WTC11 (cell line): Measurements from ENCODE around the gene CIDEB. TPM values are rescaled to one million over a fixed set of nuclear protein-coding genes. Genes with fewer than 3 reads are reported as not detected.

ENCODE experiments used
- ATAC-seq: fragments of 200-7000 bp; cut with Tn5 transposase; 2 replicates; pipeline ENCODE4 v1.10.0; 2021; ENCODE audit warnings: mild to moderate bottlenecking, moderate library complexity
- CTCF ChIA-PET: fragments of 300-600 bp; sonication (Branson Sonifier 250); formaldehyde crosslinking; loops from one replicate; lab custom pipeline; 2021; ENCODE audit warnings: antibody characterized with exemption; lab: Charles Lee
- POLR2A ChIA-PET: fragments of 350-600 bp; sonication (Branson Sonifier 250); formaldehyde crosslinking; loops from one replicate; lab custom pipeline; 2021; ENCODE audit warnings: antibody characterized with exemption; lab: Charles Lee
- DNase-seq: peaks from one replicate; pipeline ENCODE4 v3.0.0; 2021; ENCODE audit warnings: low spot score
- H3K27ac Mint-ChIP-seq: 2 replicates; pipeline ENCODE4 v1.8.0; 2021; ENCODE audit warnings: mixed read lengths
- H3K27me3 Mint-ChIP-seq: 2 replicates; pipeline ENCODE4 v1.8.0; 2021; ENCODE audit warnings: low read depth, mild to moderate bottlenecking, moderate library complexity, mixed read lengths
- H3K36me3 Mint-ChIP-seq: 2 replicates; pipeline ENCODE4 v1.8.0; 2021; ENCODE audit warnings: mixed read lengths
- H3K4me1 Mint-ChIP-seq: 2 replicates; pipeline ENCODE4 v1.8.0; 2022; ENCODE audit warnings: mixed read lengths
- H3K4me3 Mint-ChIP-seq: 2 replicates; pipeline ENCODE4 v1.8.0; 2021; ENCODE audit warnings: mild to moderate bottlenecking, moderate library complexity, mixed read lengths
- H3K9me3 Mint-ChIP-seq: 2 replicates; pipeline ENCODE4 v1.8.0; 2021; ENCODE audit warnings: mixed read lengths
- ATF1 ChIP-seq: sonication (generic); formaldehyde crosslinking; IDR thresholded peaks from 2 replicates; pipeline ENCODE4 v1.8.1; 2023; ENCODE audit warnings: mild to moderate bottlenecking, moderate library complexity, missing genetic modification reagents
- CBFB ChIP-seq: sonication (generic); formaldehyde crosslinking; IDR thresholded peaks from 2 replicates; pipeline ENCODE4 v1.8.1; 2022; ENCODE audit warnings: mild to moderate bottlenecking, low read depth, missing genetic modification reagents
- CREM ChIP-seq: sonication (generic); formaldehyde crosslinking; IDR thresholded peaks from 2 replicates; pipeline ENCODE4 v1.8.1; 2022; ENCODE audit warnings: mild to moderate bottlenecking, missing genetic modification reagents, moderate library complexity
- FOXP1 ChIP-seq: sonication (generic); formaldehyde crosslinking; IDR thresholded peaks from 2 replicates; pipeline ENCODE4 v1.8.0; 2022; ENCODE audit warnings: missing genetic modification reagents, mild to moderate bottlenecking, moderate library complexity, borderline replicate concordance
- HMGA2 ChIP-seq: fragments of 250-450 bp; sonication (Bioruptor Pico); IDR thresholded peaks from 2 replicates; pipeline ENCODE4 v1.4.0; 2021; ENCODE audit warnings: mild to moderate bottlenecking, moderate library complexity
- IRF2 ChIP-seq: sonication (generic); formaldehyde crosslinking; IDR thresholded peaks from 2 replicates; pipeline ENCODE4 v1.8.0; 2022; ENCODE audit warnings: low read depth, missing genetic modification reagents, borderline replicate concordance
- MYBL2 ChIP-seq: sonication (generic); formaldehyde crosslinking; IDR thresholded peaks from 2 replicates; pipeline ENCODE4 v1.8.1; 2023; ENCODE audit warnings: mild to moderate bottlenecking, moderate library complexity, missing genetic modification reagents
- OVOL2 ChIP-seq: fragments of 250-450 bp; sonication (Bioruptor Pico); IDR thresholded peaks from 2 replicates; pipeline ENCODE4 v1.9.0; 2021; ENCODE audit warnings: mild to moderate bottlenecking, borderline replicate concordance
- RORB ChIP-seq: fragments of 250-450 bp; sonication (Bioruptor Pico); IDR thresholded peaks from 2 replicates; pipeline ENCODE4 v1.9.0; 2021; ENCODE audit warnings: mild to moderate bottlenecking
- SP1 ChIP-seq: sonication (generic); formaldehyde crosslinking; conservative IDR thresholded peaks from 2 replicates; pipeline ENCODE4 v1.8.1; 2022; ENCODE audit warnings: missing genetic modification reagents
- ZBTB21 ChIP-seq: sonication (generic); formaldehyde crosslinking; IDR thresholded peaks from 2 replicates; pipeline ENCODE4 v1.8.1; 2023; ENCODE audit warnings: mild to moderate bottlenecking, missing genetic modification reagents, borderline replicate concordance
- ZNF121 ChIP-seq: sonication (generic); formaldehyde crosslinking; IDR thresholded peaks from 2 replicates; pipeline ENCODE4 v1.8.0; 2023; ENCODE audit warnings: missing genetic modification reagents
- ZNF281 ChIP-seq: sonication (generic); formaldehyde crosslinking; IDR thresholded peaks from 2 replicates; pipeline ENCODE4 v1.8.0; 2023; ENCODE audit warnings: mild to moderate bottlenecking, missing genetic modification reagents
- total RNA-seq: library from RNA; stranded (reverse); gene quantifications from 3 replicates; pipeline ENCODE4 v1.2.3, GENCODE V29; 2021
- TF ChIP-seq, protein P1 (sequence below): fragments of 250-450 bp; sonication (Bioruptor Pico); IDR thresholded peaks from 2 replicates; pipeline ENCODE4 v1.9.0; 2021; ENCODE audit warnings: mild to moderate bottlenecking
- TF ChIP-seq, protein P2 (sequence below): sonication (generic); formaldehyde crosslinking; conservative IDR thresholded peaks from 2 replicates; pipeline ENCODE4 v1.8.1; 2023; ENCODE audit warnings: mild to moderate bottlenecking, low read depth, missing genetic modification reagents, moderate library complexity
- TF ChIP-seq, protein P3 (sequence below): sonication (generic); formaldehyde crosslinking; IDR thresholded peaks from 2 replicates; pipeline ENCODE4 v1.8.0; 2022; ENCODE audit warnings: mild to moderate bottlenecking, missing genetic modification reagents
- TF ChIP-seq, protein P4 (sequence below): sonication (generic); formaldehyde crosslinking; IDR thresholded peaks from 2 replicates; pipeline ENCODE4 v1.8.1; 2023; ENCODE audit warnings: mild to moderate bottlenecking, missing genetic modification reagents, moderate library complexity

CIDEB gene
- total RNA-seq, 1 experiment from 2014 or later: 4.7 TPM

GRCh38 chr14:24311837-24312615, 4.2 kb upstream of the CIDEB start:
- Mint-ChIP-seq H3K36me3 (peaks cover 5% of the 10 kb centered on the region), H3K9me3 (no peaks in the 10 kb centered on the region), H3K27ac (no peak overlapping the region), H3K4me3 (peak overlapping the region; percentile 47; the same call in 1 of the 2 replicates), H3K27me3 (peaks cover 51% of the 10 kb centered on the region), H3K4me1 (peaks cover 15% of the 10 kb centered on the region)
- ChIA-PET POLR2A (interaction anchor here (0.7 kb wide), 1 partner anchor 36 kb away, joined by 3 read pairs; no protein-coding TSS in a partner anchor), CTCF (interaction anchor here (1.0 to 6.8 kb wide), 9 partner anchors 12 to 197 kb away, joined by 3 to 97 read pairs (median 18); partner anchors contain the start of genes ADCY4, DCAF11, DHRS1 and NOP9)
- no peak for DNase-seq
- TF ChIP-seq CBFB (CRISPR knock-in tag) (no peak), FOXP1 (CRISPR knock-in tag) (no peak), RORB (no peak), CREM (no peak), HMGA2 (CRISPR knock-in tag) (no peak), SP1 (no peak), OVOL2 (CRISPR knock-in tag) (no peak), IRF2 (CRISPR knock-in tag) (no peak), ATF1 (CRISPR knock-in tag) (no peak), ZNF281 (no peak), MYBL2 (CRISPR knock-in tag) (no peak), ZBTB21 (CRISPR knock-in tag) (no peak), ZNF121 (CRISPR knock-in tag) (no peak)
- TF ChIP-seq, protein P1, sequence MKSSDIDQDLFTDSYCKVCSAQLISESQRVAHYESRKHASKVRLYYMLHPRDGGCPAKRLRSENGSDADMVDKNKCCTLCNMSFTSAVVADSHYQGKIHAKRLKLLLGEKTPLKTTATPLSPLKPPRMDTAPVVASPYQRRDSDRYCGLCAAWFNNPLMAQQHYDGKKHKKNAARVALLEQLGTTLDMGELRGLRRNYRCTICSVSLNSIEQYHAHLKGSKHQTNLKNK (CRISPR knock-in tag): no peak
- TF ChIP-seq, protein P2, sequence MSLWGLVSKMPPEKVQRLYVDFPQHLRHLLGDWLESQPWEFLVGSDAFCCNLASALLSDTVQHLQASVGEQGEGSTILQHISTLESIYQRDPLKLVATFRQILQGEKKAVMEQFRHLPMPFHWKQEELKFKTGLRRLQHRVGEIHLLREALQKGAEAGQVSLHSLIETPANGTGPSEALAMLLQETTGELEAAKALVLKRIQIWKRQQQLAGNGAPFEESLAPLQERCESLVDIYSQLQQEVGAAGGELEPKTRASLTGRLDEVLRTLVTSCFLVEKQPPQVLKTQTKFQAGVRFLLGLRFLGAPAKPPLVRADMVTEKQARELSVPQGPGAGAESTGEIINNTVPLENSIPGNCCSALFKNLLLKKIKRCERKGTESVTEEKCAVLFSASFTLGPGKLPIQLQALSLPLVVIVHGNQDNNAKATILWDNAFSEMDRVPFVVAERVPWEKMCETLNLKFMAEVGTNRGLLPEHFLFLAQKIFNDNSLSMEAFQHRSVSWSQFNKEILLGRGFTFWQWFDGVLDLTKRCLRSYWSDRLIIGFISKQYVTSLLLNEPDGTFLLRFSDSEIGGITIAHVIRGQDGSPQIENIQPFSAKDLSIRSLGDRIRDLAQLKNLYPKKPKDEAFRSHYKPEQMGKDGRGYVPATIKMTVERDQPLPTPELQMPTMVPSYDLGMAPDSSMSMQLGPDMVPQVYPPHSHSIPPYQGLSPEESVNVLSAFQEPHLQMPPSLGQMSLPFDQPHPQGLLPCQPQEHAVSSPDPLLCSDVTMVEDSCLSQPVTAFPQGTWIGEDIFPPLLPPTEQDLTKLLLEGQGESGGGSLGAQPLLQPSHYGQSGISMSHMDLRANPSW: no peak
- TF ChIP-seq, protein P3, sequence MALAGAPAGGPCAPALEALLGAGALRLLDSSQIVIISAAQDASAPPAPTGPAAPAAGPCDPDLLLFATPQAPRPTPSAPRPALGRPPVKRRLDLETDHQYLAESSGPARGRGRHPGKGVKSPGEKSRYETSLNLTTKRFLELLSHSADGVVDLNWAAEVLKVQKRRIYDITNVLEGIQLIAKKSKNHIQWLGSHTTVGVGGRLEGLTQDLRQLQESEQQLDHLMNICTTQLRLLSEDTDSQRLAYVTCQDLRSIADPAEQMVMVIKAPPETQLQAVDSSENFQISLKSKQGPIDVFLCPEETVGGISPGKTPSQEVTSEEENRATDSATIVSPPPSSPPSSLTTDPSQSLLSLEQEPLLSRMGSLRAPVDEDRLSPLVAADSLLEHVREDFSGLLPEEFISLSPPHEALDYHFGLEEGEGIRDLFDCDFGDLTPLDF (CRISPR knock-in tag): no peak
- TF ChIP-seq, protein P4, sequence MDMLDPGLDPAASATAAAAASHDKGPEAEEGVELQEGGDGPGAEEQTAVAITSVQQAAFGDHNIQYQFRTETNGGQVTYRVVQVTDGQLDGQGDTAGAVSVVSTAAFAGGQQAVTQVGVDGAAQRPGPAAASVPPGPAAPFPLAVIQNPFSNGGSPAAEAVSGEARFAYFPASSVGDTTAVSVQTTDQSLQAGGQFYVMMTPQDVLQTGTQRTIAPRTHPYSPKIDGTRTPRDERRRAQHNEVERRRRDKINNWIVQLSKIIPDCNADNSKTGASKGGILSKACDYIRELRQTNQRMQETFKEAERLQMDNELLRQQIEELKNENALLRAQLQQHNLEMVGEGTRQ (CRISPR knock-in tag): no peak
- no peak for ATAC-seq
